Mesendoderm (in vitro differentiated cells): ENCODE measurements around the gene DOK6.

ENCODE experiments used
- DNase-seq: peaks from one replicate; pipeline ENCODE4 v3.0.0; 2013
- H2AK5ac ChIP-seq: 2 replicates; pipeline ENCODE4 v1.6.1; 2013; ENCODE audit warnings: low read length, inconsistent platforms
- H2BK120ac ChIP-seq: 2 replicates; pipeline ENCODE4 v1.6.1; 2013; ENCODE audit warnings: low read depth, mild to moderate bottlenecking, low read length, moderate library complexity, mixed read lengths
- H2BK15ac ChIP-seq: replicated peaks from 2 replicates; pipeline ENCODE4 v1.6.1; 2013; ENCODE audit warnings: low read depth, mild to moderate bottlenecking, moderate library complexity
- H2BK5ac ChIP-seq: 2 replicates; pipeline ENCODE4 v1.6.1; 2013; ENCODE audit warnings: low read length, inconsistent platforms
- H3K18ac ChIP-seq: 2 replicates; pipeline ENCODE4 v1.6.1; 2013; ENCODE audit warnings: mild to moderate bottlenecking, low read length, mixed read lengths
- H3K23ac ChIP-seq: one replicate; pipeline ENCODE4 v1.6.1; 2013; ENCODE audit warnings: low read length
- H3K27ac ChIP-seq: 2 replicates; pipeline ENCODE4 v1.5.1; 2013; ENCODE audit warnings: low read depth, mild to moderate bottlenecking, inconsistent platforms, low read length, moderate library complexity
- H3K27me3 ChIP-seq: 2 replicates; pipeline ENCODE4 v1.6.1; 2013; ENCODE audit warnings: low read length, control low read depth, mild to moderate bottlenecking, inconsistent platforms; ENCODE audit not compliant: insufficient read depth, poor library complexity
- H3K36me3 ChIP-seq: 2 replicates; pipeline ENCODE4 v1.6.1; 2013; ENCODE audit warnings: low read length, inconsistent platforms; ENCODE audit not compliant: control insufficient read depth, insufficient read depth
- H3K4ac ChIP-seq: one replicate; pipeline ENCODE4 v1.6.1; 2013; ENCODE audit warnings: low read depth, mild to moderate bottlenecking, low read length, moderate library complexity
- H3K4me1 ChIP-seq: 2 replicates; pipeline ENCODE4 v1.6.1; 2013; ENCODE audit warnings: low read depth, low read length, inconsistent platforms; ENCODE audit not compliant: control insufficient read depth
- H3K4me2 ChIP-seq: 2 replicates; pipeline ENCODE4 v1.6.1; 2013; ENCODE audit warnings: low read length
- H3K4me3 ChIP-seq: 2 replicates; pipeline ENCODE4 v1.5.1; 2013; ENCODE audit warnings: mild to moderate bottlenecking, low read length
- H3K56ac ChIP-seq: one replicate; pipeline ENCODE4 v1.6.1; 2013; ENCODE audit warnings: low read length
- H3K79me1 ChIP-seq: 2 replicates; pipeline ENCODE4 v1.6.1; 2013; ENCODE audit warnings: low read length, inconsistent platforms
- H3K79me2 ChIP-seq: 2 replicates; pipeline ENCODE4 v1.6.1; 2013; ENCODE audit warnings: mild to moderate bottlenecking, low read length; ENCODE audit not compliant: control insufficient read depth, insufficient read depth
- H3K9ac ChIP-seq: 2 replicates; pipeline ENCODE4 v1.6.1; 2013; ENCODE audit warnings: low read length, inconsistent platforms
- H4K5ac ChIP-seq: one replicate; pipeline ENCODE4 v1.6.1; 2013; ENCODE audit warnings: low read length
- H4K8ac ChIP-seq: one replicate; pipeline ENCODE4 v1.6.1; 2013; ENCODE audit warnings: low read depth, mild to moderate bottlenecking, control low read depth, low read length, moderate library complexity
- WGBS: extraction: QIAGEN DNeasy Blood & Tissue Kit; methylation state at CpG from one replicate; pipeline ENCODE4 v1.1.7; 2013; ENCODE audit warnings: low lambda C conversion rate, missing lambda C conversion rate; ENCODE audit not compliant: insufficient coverage; ENCODE audit errors: extremely low coverage; 5-methylcytosine and 5-hydroxymethylcytosine counted together

Gene DOK6

DNA sequence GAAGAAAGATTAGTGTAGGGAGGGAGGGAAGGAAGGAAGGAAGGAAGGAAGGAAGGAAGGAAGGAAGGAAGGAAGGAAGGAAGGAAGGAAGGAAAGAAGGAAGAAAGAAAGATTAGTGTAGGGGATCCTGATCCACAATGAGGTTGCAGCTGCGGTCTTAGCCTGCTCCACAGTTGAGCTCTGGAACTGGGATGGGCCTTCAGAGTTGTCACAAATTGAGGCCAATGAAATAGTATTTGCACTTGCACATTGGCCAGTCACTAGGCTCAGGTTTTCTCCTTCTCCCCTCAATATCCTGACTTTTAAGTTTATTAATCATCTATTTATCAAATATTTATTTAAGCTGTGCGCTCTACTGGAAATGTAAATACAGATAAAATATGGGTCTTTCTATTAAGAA, 34.3 kb downstream of the DOK6 start:
- Histone ChIP-seq H3K4me2 (no peak overlapping the region), H4K5ac (no peak overlapping the region), H3K18ac (no peak overlapping the region), H3K79me1 (no peaks in the 10 kb centered on the region), H3K27me3 (no peaks in the 10 kb centered on the region), H3K56ac (no peak overlapping the region), H3K23ac (no peak overlapping the region), H3K4ac (no peak overlapping the region), H3K27ac (no peak overlapping the region), H3K9ac (no peak overlapping the region), H3K36me3 (no peaks in the 10 kb centered on the region), H3K79me2 (no peaks in the 10 kb centered on the region), H2BK120ac (no peak overlapping the region), H3K4me1 (no peaks in the 10 kb centered on the region), H2BK5ac (no peak overlapping the region), H2BK15ac (no peak overlapping the region), H4K8ac (no peak overlapping the region), H2AK5ac (no peak overlapping the region), H3K4me3 (no peak overlapping the region)
- no CpG with 5 or more reads among the region's 2 CpGs for WGBS
- no peak for DNase-seq

DNA sequence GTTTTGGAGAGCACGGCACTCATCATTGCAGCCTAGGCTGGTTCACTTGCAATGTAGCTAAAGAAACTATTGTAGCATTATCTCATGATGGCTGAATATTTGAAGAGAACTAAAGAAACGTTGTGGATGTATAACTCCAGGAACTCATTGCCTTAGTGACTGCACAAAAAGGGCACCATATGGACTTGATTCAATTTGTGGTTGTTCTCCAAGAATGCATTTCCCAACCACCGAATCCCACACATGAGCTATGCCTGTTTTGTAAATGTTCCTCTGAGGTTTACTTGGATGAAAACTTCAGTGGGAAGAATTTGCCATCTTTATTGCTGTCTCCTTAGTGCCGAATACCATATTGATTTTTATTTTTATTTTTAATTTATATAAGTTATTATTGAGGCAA, 43.5 kb downstream of the DOK6 start:
- Histone ChIP-seq H4K5ac (no peak overlapping the region), H3K27me3 (no peaks in the 10 kb centered on the region), H2BK120ac (no peak overlapping the region), H3K56ac (no peak overlapping the region), H3K27ac (no peak overlapping the region), H4K8ac (no peak overlapping the region), H3K18ac (no peak overlapping the region), H2BK5ac (no peak overlapping the region), H3K79me1 (no peaks in the 10 kb centered on the region), H3K4me1 (no peaks in the 10 kb centered on the region), H3K79me2 (no peaks in the 10 kb centered on the region), H3K4me2 (no peak overlapping the region), H3K23ac (no peak overlapping the region), H3K4me3 (no peak overlapping the region), H2BK15ac (no peak overlapping the region), H3K4ac (no peak overlapping the region), H3K9ac (no peak overlapping the region), H3K36me3 (no peaks in the 10 kb centered on the region), H2AK5ac (no peak overlapping the region)
- DNase-seq: no peak
- WGBS: no CpG with 5 or more reads among the region's 4 CpGs

DNA sequence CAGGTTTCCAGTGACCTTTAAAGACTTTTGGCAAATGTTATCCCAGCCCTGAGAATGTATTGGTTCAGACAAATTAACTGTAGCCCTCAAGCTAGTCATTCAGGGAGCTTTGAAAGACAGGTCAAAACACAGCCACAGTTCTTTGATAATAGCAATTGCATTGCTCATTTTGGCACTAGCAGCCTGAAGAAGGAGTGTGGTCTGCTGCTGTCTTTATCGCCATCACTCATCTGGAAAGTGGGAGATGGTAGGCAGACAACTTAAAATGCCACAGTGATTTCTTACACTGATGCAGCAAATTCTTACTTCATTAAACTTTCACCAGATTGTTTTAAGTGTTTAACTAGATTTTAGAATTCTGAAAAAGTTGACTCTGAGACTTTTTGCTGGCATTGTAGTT, 47.2 kb downstream of the DOK6 start:
- Histone ChIP-seq H2BK120ac (no peak overlapping the region), H3K18ac (no peak overlapping the region), H3K23ac (no peak overlapping the region), H3K79me2 (no peaks in the 10 kb centered on the region), H3K4me2 (no peak overlapping the region), H3K79me1 (no peaks in the 10 kb centered on the region), H2BK5ac (no peak overlapping the region), H3K4ac (no peak overlapping the region), H3K27me3 (no peaks in the 10 kb centered on the region), H3K56ac (no peak overlapping the region), H2AK5ac (no peak overlapping the region), H4K5ac (no peak overlapping the region), H3K4me1 (no peaks in the 10 kb centered on the region), H3K9ac (no peak overlapping the region), H2BK15ac (no peak overlapping the region), H3K27ac (no peak overlapping the region), H4K8ac (no peak overlapping the region), H3K4me3 (no peak overlapping the region), H3K36me3 (no peaks in the 10 kb centered on the region)
- DNase-seq: no peak
- WGBS: no CpG with 5 or more reads among the region's 1 CpG

DNA sequence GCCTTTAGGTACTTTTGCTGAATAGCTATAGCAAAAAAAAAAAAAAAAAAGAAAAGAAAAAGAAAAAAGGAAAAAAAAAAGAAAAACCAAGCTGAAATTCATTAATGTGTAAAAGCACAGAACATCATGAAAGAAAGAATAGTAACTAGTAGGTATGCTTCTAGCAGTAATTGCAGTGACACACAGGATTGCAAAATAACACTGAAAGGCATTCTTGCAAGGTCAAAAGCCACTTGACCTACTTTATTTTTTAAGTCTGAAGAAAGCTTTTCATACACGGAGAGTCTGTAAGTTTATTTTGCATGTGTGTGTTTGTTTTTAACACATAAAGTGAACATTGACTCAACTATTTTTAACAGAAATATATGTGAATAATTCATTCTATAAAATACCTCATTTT, 54.4 kb downstream of the DOK6 start:
- Histone ChIP-seq H3K4me1 (no peaks in the 10 kb centered on the region), H3K18ac (no peak overlapping the region), H3K9ac (no peak overlapping the region), H3K27ac (no peak overlapping the region), H3K4ac (no peak overlapping the region), H2BK5ac (no peak overlapping the region), H4K8ac (no peak overlapping the region), H2AK5ac (no peak overlapping the region), H3K36me3 (no peaks in the 10 kb centered on the region), H3K4me2 (no peak overlapping the region), H3K79me2 (no peaks in the 10 kb centered on the region), H3K27me3 (no peaks in the 10 kb centered on the region), H3K4me3 (no peak overlapping the region), H3K23ac (no peak overlapping the region), H2BK15ac (no peak overlapping the region), H3K79me1 (no peaks in the 10 kb centered on the region), H4K5ac (no peak overlapping the region), H3K56ac (no peak overlapping the region), H2BK120ac (no peak overlapping the region)
- no peak for DNase-seq
- WGBS: no CpG with 5 or more reads among the region's 1 CpG

DNA sequence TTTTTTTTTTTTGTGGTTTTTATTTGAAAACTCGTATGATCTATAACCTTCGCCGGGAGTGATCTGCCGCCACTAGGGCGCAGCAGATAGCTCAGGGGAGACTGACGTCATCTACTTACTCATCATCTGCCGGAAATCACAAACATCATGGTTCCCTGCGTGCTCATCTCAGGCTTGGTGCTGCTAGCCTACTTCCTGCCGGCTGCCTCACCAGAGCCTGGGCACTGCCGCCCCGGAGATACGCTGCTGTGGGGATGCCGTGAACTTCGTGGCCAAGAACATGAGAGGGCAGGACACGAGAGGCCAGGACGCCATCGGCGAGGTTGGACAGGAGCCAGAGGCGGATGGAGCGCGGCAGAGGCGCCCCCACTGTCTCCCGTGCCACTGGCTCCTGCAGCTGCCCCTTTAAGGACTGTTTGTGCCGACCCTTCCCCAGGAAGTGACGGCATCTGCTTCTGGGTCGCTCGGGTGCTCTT, 68.8 kb downstream of the DOK6 start:
- no peak overlapping the region for H2BK120ac ChIP-seq
- H3K18ac ChIP-seq: no peak overlapping the region
- no peak overlapping the region for H4K8ac ChIP-seq
- WGBS: no CpG with 5 or more reads among the region's 27 CpGs
- H2BK5ac ChIP-seq: no peak overlapping the region
- H2BK15ac ChIP-seq: no peak overlapping the region
- peak overlapping the region; percentile 28 for H3K56ac ChIP-seq
- H3K36me3 ChIP-seq: no peaks in the 10 kb centered on the region
- H3K79me1 ChIP-seq: no peaks in the 10 kb centered on the region
- H2AK5ac ChIP-seq: no peak overlapping the region
- no peaks in the 10 kb centered on the region for H3K4me1 ChIP-seq
- peak; percentile 77 for DNase-seq
- H3K23ac ChIP-seq: no peak overlapping the region
- no peak overlapping the region for H3K9ac ChIP-seq
- no peak overlapping the region for H3K4ac ChIP-seq
- H3K27ac ChIP-seq: no peak overlapping the region
- no peak overlapping the region for H4K5ac ChIP-seq
- H3K4me3 ChIP-seq: no peak overlapping the region
- no peaks in the 10 kb centered on the region for H3K79me2 ChIP-seq
- no peaks in the 10 kb centered on the region for H3K27me3 ChIP-seq
- H3K4me2 ChIP-seq: no peak overlapping the region

DNA sequence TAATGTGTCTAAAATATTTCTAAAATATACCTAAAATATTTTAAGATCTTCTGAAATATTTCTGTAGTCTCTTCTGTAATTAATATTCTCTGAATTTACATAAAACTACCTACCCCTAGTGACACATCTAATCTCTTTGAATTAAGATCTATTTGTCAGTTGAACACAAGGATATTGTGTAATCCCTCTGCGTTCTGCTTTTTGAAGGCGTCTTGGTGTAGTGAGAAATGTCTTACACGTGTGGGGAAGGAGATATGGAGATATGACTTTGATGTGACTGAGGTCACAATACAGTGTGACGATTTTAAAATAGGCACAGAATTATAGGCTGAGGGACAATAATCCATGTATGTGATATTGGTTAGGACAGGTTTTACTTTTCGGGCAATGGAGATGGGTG, 79.8 kb downstream of the DOK6 start:
- no peaks in the 10 kb centered on the region for H3K27me3 ChIP-seq
- no peaks in the 10 kb centered on the region for H3K79me2 ChIP-seq
- no peak overlapping the region for H4K5ac ChIP-seq
- no peak overlapping the region for H3K4me2 ChIP-seq
- H2BK15ac ChIP-seq: no peak overlapping the region
- H2BK120ac ChIP-seq: no peak overlapping the region
- H3K4ac ChIP-seq: no peak overlapping the region
- H3K23ac ChIP-seq: no peak overlapping the region
- no peak overlapping the region for H3K4me3 ChIP-seq
- DNase-seq: no peak
- H2AK5ac ChIP-seq: no peak overlapping the region
- no peak overlapping the region for H2BK5ac ChIP-seq
- H3K36me3 ChIP-seq: no peaks in the 10 kb centered on the region
- no CpG with 5 or more reads among the region's 5 CpGs for WGBS
- H3K56ac ChIP-seq: no peak overlapping the region
- H4K8ac ChIP-seq: no peak overlapping the region
- H3K27ac ChIP-seq: no peak overlapping the region
- H3K9ac ChIP-seq: no peak overlapping the region
- no peak overlapping the region for H3K18ac ChIP-seq
- no peaks in the 10 kb centered on the region for H3K4me1 ChIP-seq
- no peaks in the 10 kb centered on the region for H3K79me1 ChIP-seq
